Cardiac fibroblast (primary cell): Measurements from ENCODE around the gene SCIMP.
"Not testable (repeated sequence)": the region's sequence is repeated elsewhere in the genome, so short reads cannot be mapped to it uniquely, and the experiment has no call there.

Experiments used
- DNase-seq, 2 donors: peaks; one replicate each; pipeline versions ENCODE4 v3.0.0 to v3.0.0-alpha.2; 2010; ENCODE audit warnings: low read depth in 2 of 2
- H3K4me3 ChIP-seq, 2 donors: replicated peaks in 1 of 2; 1 replicate in 1 of 2; 2 replicates in 1 of 2; pipeline ENCODE4 v1.5.1; 2011; ENCODE audit warnings: low read depth in 2 of 2, low read length in 2 of 2, mild to moderate bottlenecking in 2 of 2, moderate library complexity in 1 of 2
- CTCF ChIP-seq: IDR thresholded peaks from one replicate; pipeline ENCODE4 v1.5.1; 2011; ENCODE audit warnings: low read depth, mild to moderate bottlenecking, low read length, inconsistent platforms

SCIMP gene

GRCh38 chr17:5191541-5192417, 42.9 kb downstream of the SCIMP start, which contains the start of gene ZNF594:
TSS of gene ZNF594 (minus strand) at chr17:5191868. CDS start at chr17:5184256, 7,612 bp downstream.
- DNase-seq: peak; percentile 95 to 98
- peak; percentile 71 for TF ChIP-seq CTCF
- H3K4me3 ChIP-seq: peak within 1 kb of the TSS; percentile 79 to 82

DNA sequence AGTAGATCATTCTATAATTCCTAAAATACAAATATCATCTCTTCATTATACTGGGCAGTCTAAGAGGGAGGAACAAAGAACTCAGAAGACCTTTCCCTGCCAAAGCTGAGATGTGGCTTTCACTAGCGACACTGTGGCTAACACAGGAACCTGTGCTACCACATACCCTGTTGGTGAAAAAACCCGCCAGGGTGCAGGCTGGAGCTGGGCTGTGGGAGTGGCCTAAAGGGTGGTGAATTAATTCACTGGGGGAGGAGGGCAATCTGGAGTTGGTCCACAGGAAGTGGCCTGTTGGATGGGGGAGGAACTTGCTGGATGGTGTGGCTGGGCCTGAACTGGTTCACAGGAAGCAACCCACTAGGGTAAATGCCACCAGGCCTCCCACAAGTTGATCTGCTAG, 50.4 kb downstream of the SCIMP start:
- no peak overlapping the region for H3K4me3 ChIP-seq
- TF ChIP-seq CTCF: no peak
- no peak for DNase-seq

DNA sequence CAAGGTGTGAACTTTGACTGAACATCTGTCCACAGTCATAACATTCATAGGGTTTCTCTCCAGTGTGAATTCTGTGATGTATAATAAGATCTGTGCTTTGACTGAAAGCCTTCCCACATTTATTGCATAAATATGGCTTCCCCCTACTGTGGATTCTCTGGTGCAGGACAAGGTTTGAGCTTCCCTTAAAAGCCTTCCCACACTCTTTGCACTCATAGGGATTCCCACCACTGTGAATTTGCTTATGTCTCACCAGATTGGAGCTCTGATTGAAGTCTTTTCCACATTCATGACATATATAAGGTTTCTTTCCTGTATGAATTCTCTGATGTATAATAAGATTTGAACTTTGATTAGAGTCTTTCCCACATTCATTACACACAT, 51.3 kb downstream of the SCIMP start:
- peak in 1 of 2 donors; percentile 4 for DNase-seq

DNA sequence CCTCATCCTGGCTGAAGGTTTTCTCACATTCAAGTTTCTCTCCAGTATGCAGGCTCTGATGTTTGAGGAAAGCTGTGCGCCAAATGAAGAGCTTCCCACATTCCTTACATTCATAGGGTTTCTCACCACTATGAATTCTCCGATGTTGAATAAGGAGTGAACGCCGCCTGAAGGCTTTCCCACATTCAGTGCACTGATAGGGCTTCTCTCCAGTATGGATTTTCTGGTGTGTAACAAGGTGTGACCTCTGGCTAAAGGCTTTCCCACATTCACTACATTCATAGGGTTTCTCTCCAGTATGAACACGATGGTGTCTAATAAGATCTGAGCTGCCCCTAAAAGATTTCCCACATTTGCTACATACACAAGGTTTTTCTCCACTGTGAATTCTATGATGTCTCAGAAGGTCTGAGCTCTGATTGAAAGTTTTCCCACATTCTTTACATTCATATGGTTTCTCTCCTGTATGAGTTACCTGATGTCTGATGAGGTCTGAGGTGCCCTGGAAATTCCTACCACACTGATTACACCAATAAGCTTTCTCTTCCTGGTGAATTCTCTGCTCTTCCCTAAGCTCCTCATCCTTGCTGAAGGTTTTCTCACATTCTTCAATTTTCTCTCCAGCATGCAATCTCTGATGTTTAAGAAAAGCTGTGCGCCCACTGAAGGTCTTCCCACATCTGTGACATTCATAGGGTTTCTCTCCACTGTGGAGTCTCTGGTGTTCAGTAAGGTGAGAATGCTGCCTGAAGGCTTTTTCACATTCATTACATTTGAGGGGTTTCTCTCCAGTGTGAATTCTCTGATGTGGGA, 51.9 kb downstream of the SCIMP start:
- H3K4me3 ChIP-seq: no peak overlapping the region
- no peak for TF ChIP-seq CTCF

More for the DNA sequence above, 51.3 kb downstream of the SCIMP start:
- H3K4me3 ChIP-seq: no peak overlapping the region
- TF ChIP-seq CTCF: no peak

GRCh38 chr17:5181509-5182305, 53.0 kb downstream of the SCIMP start:
- TF ChIP-seq CTCF: no peak
- peak in 1 of 2 donors; percentile 12 for DNase-seq
- no peak overlapping the region for H3K4me3 ChIP-seq

More for the DNA sequence above, 51.9 kb downstream of the SCIMP start:
- peak in 1 of 2 donors; percentile 5 for DNase-seq

DNA sequence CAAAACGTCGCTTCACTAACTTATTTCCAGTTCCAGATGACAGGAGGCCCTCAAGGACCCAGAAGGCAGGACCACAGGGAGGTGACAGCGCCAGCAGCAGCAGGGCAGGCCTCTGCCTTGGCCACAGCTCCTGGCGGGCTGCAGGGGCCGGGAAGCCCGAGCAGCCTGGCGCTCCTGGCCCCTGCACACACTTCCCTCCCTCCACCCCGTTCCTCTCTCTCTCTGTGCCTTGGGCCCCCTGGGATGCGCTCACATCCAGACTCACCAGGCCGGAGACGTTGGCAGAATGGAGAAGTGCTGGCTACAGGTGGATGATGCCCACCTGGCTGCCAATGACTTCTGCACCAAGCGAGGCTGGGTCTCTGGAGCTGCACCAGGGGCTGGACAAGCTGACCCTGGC, 55.7 kb downstream of the SCIMP start:
- H3K4me3 ChIP-seq: no peak overlapping the region
- no peak for DNase-seq
- TF ChIP-seq CTCF: no peak

GRCh38 chr17:5175027-5175426, 59.6 kb downstream of the SCIMP start:
- H3K4me3 ChIP-seq, DNase-seq: not testable (repeated sequence)

DNA sequence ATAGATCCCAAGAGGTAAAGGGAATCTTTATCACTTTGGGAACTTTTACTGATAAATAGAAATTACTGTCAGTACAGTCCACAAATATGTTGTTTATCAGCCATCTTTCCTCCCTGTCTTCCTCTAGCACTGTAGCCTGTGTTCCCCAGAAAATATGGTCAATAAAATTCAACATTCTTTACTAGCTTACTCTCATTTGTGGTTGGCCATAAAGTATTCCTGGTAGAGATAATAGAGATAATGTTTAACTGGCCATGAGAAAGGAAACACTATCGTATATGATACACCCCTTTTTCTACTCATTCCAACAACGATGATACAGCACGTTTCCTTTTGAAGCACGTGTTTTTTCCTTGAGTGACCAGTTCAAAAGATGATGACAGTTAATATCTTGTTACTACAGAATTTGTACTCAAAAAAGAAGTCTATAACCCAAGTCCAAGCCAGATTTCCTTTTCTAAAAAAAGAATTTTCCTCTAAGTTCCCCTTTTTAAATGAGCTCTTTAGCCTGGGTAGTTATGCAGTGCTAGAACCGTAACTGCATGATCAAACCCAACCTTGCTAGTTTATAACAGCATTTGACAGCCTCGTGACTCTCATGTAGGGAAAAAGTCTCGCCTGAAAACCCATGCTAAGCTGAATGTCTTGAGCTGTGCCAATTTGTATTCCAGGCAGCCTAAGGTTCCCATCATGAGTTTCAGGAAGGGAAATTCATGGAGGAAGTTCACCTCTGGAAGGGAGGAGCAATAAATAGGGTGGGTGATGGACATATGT, 68.7 kb downstream of the SCIMP start:
- peak; percentile 48 to 63 for DNase-seq
- H3K4me3 ChIP-seq: not testable (repeated sequence)
